Measurements from ENCODE around the gene SRGAP1. TPM values are rescaled to one million over a fixed set of nuclear protein-coding genes. Genes with fewer than 3 reads are reported as not detected.

The SRGAP1 gene
- total and polyA plus RNA-seq, 2 of the 4 experiments (the other 2 are of a cell fraction), result 10.0 to 10.2 TPM

- no peak for TF ChIP-seq CEBPB (IDR thresholded peaks at IDR 0.05; ENCODE audit: low read depth, low read length)
Measured at GRCh38 chr12:64009321-64010068, 165.0 kb downstream of the SRGAP1 start (continued).

DNA sequence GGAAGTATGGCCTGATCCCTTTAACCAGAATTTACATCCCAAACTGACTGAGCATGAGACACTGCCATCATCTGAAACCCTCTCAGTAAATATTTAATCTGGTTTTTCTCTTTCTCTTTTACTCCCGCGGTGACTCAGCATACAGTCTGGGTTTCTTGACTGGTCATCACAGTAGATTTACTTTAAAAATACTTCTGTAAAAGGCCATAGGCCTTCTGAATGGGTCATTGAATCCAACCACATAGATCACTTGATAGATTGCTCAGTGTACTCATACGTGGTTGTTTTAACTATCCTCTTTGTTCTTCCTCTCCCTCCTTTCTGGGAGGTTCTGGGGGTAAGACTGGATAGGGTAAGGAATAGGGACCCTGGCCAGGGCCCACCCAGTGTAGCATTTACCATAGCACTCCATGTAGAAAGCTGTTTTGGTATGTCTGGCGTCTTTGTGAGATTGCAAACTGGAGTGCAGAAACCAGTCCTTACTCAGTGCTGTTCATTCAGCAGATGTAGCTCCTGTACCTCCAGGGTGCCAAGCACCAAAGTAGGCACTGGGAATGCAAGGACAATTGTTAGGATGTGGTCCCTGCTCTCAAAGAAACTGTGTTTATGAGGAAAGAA lies 165.7 kb downstream of the SRGAP1 start:
- H3K9me1 ChIP-seq (ENCODE audit: insufficient read depth, low read length), result peaks cover 16% of the 10 kb centered on the region; the same call in 1 of the 2 replicates
- peak; percentile 51 for TF ChIP-seq MAFK (IDR thresholded peaks at IDR 0.05; ENCODE audit: low read depth, low read length)
- TF ChIP-seq CTCF (conservative IDR thresholded peaks at IDR 0.05; ENCODE audit: low read depth, low read length), result 0 out of 2 replicates have a peak, but pooled peaks have one; percentile 8
- no peak for TF ChIP-seq RCOR1 (IDR thresholded peaks at IDR 0.05; ENCODE audit: insufficient replicate concordance, low read length)
- peak; percentile 23 for TF ChIP-seq RAD21 (IDR thresholded peaks at IDR 0.05; ENCODE audit: low read length)
- peak; percentile 88 for TF ChIP-seq FOS (IDR thresholded peaks at IDR 0.05; ENCODE audit: low read depth, low read length)
- no peak for TF ChIP-seq MXI1 (IDR thresholded peaks at IDR 0.05; ENCODE audit: borderline replicate concordance, low read depth, low read length)
- TF ChIP-seq NFE2L2 (IDR thresholded peaks at IDR 0.05; ENCODE audit: low read depth, low read length), result peak; percentile 92
- TF ChIP-seq ELK1 (IDR thresholded peaks at IDR 0.05; ENCODE audit: borderline replicate concordance, low read depth, low read length), result no peak
- peak; percentile 27; the same call in 1 of the 2 replicates for TF ChIP-seq BHLHE40 (IDR thresholded peaks at IDR 0.05; ENCODE audit: low read depth, low read length)
- peaks cover 30 to 72% of the 10 kb centered on the region in 2 experiments for H3K79me1 ChIP-seq (ENCODE audit: low read depth in 1 of 2, low read length in 2 of 2)
- H3K27me3 ChIP-seq (ENCODE audit: control insufficient read depth, insufficient read depth, low read length), result no peaks in the 10 kb centered on the region
- intact Hi-C loops (cut with micrococcal nuclease), result loop anchor here (2.0 to 10.0 kb wide), 2 partner anchors 91 to 175 kb away; no protein-coding TSS in a partner anchor
- peak overlapping the region; percentile 99 for H2AK5ac ChIP-seq (ENCODE audit: low read depth, low read length)
- H2BK20ac ChIP-seq (ENCODE audit: low read depth, low read length), result peak overlapping the region; percentile 99
- H3K4ac ChIP-seq (ENCODE audit: low read depth, low read length), result peak overlapping the region; percentile 100
- H2AK9ac ChIP-seq (replicated peaks; ENCODE audit: low read depth, low read length, poor library complexity), result peak overlapping the region; percentile 6
- H4K91ac ChIP-seq (ENCODE audit: insufficient read depth, low read depth, low read length), result peak overlapping the region; percentile 99
- ChIA-PET POLR2A (ENCODE audit: unreplicated experiment) (interaction anchor here (0.5 kb wide), 1 partner anchor 32 kb away, joined by 3 read pairs; no protein-coding TSS in a partner anchor), CTCF (interaction anchor here (1.0 to 1.1 kb wide), 2 partner anchors 167 to 172 kb away, joined by 3 read pairs; no protein-coding TSS in a partner anchor)
- peak overlapping the region; percentile 99 for H2BK15ac ChIP-seq (ENCODE audit: low read depth, low read length)
- no TSS peak for BruUV-seq (replicated peaks)
- no peak overlapping the region for H3K4me3 ChIP-seq (ENCODE audit: insufficient read depth, low read depth, low read length)
- peak overlapping the region; percentile 71 for H3K4me2 ChIP-seq (ENCODE audit: low read depth, low read length)
- peak; percentile 95 for DNase-seq
- H4K8ac ChIP-seq (ENCODE audit: low read depth in 2 of 2, low read length in 2 of 2), result peak overlapping the region; percentile 89 to 98
- H2BK5ac ChIP-seq (ENCODE audit: low read depth, low read length, poor library complexity, severe bottlenecking), result peak overlapping the region; percentile 99
- peak overlapping the region; percentile 74 for H3K9ac ChIP-seq (ENCODE audit: low read depth, low read length)
- H3K56ac ChIP-seq (ENCODE audit: extremely low read depth, insufficient read depth, low read length), result peak overlapping the region; percentile 95
- peaks cover 21% of the 10 kb centered on the region for H3K4me1 ChIP-seq (ENCODE audit: control insufficient read depth, insufficient read depth, low read length)
- peak overlapping the region; percentile 98 for H4K5ac ChIP-seq (ENCODE audit: low read depth, low read length)
- H3K27ac ChIP-seq (ENCODE audit: insufficient read depth, low read length), result peak overlapping the region; percentile 98
- no peaks in the 10 kb centered on the region for H4K20me1 ChIP-seq (ENCODE audit: insufficient read depth, low read length)
- dilution Hi-C loops (cut with HindIII; ENCODE audit: low sequenced_read_pairs, unreplicated experiment), result no loop called here
- peak overlapping the region; percentile 99 for H3K23ac ChIP-seq (ENCODE audit: low read depth, low read length)
- peak overlapping the region; percentile 99 for H3K18ac ChIP-seq (ENCODE audit: low read depth, low read length)
- in situ Hi-C loops (cut with MboI; ENCODE audit: low sequenced_read_pairs), result no loop called here
- H2AFZ ChIP-seq (replicated peaks; ENCODE audit: low read length, poor library complexity), result peak overlapping the region; percentile 1
- peaks cover 3% of the 10 kb centered on the region; the same call in 1 of the 2 replicates for H3K36me3 ChIP-seq (ENCODE audit: control insufficient read depth, insufficient read depth, low read length)
- WGBS, 2 experiments (ENCODE audit: extremely low coverage in 2 of 2, insufficient read length in 1 of 2), result no CpG with 5 or more reads among the region's 4 CpGs
- no peaks in the 10 kb centered on the region for H3K9me3 ChIP-seq (ENCODE audit: control insufficient read depth, insufficient read depth, low read length)
- H2BK120ac ChIP-seq (ENCODE audit: low read depth, low read length), result peak overlapping the region; percentile 100
- H3K14ac ChIP-seq (replicated peaks; ENCODE audit: low read depth, low read length), result peak overlapping the region; percentile 99
- peak; percentile 83 for ATAC-seq (ENCODE audit: low read depth)
